ENCODE measurements around the gene PVRIG.
"Not testable (repeated sequence)": the region's sequence is repeated elsewhere in the genome, so short reads cannot be mapped to it uniquely, and the experiment has no call there.

The PVRIG gene

DNA sequence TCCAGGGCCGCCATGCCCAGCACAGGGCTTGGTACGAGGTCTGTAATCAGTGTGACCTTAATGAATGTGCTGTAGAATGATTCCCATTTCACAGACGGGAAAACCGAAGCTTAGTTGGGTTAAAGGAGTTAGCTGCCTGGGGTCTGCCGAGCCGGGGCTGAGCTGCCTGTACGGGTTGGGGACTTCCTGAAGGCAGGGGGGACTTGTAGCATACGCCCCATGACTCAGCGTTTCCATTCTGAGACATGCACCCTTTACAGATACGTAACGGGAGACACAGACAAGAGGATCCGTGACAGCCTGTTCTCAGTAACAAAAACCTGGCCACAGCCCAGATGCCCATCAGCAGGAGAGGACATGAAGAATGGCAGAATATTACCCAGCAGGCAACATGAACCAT, 23.6 kb downstream of the PVRIG start:
- not testable (repeated sequence) for DNase-seq

GRCh38 chr7:100244988-100245605, 25.3 kb downstream of the PVRIG start:
- DNase-seq: not testable (repeated sequence)

DNA sequence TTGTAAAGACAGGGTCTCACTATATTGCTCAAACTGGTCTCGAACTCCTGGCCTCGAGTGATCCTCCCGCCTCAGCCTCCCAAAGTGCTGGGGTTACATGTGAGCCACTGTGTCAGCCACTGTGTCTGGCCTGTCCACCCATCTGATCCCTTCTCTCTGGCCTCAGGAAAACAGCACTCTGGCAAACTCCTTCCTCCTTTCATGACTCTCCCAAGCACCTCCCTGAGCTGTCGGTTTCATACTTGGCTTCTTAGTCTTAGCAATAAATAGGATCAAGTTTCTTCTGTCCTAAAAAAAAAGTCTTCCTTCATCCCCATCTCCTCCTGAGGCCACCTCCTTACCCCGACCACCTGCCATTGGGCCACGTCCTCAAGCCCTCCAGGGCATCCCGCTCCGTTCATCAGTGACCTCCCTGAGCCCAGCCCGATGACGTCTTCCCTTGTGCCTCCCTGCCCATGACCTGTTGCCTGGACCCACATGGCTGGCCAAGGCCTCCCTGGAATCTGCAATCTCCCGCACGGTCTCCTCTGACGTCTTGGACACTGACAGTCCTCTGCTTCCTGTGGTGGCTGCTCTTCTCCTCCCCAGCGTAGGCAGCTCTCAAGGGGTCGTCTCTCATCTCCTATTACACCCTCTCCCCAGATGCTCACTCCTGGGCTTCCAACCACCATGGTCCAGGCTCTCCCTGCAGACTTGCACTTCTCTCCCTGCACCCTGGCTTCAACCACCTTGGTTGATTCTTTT, 26.5 kb downstream of the PVRIG start:
- DNase-seq: not testable (repeated sequence)

GRCh38 chr7:100246865-100247137, 27.1 kb downstream of the PVRIG start:
- not testable (repeated sequence) for DNase-seq

DNA sequence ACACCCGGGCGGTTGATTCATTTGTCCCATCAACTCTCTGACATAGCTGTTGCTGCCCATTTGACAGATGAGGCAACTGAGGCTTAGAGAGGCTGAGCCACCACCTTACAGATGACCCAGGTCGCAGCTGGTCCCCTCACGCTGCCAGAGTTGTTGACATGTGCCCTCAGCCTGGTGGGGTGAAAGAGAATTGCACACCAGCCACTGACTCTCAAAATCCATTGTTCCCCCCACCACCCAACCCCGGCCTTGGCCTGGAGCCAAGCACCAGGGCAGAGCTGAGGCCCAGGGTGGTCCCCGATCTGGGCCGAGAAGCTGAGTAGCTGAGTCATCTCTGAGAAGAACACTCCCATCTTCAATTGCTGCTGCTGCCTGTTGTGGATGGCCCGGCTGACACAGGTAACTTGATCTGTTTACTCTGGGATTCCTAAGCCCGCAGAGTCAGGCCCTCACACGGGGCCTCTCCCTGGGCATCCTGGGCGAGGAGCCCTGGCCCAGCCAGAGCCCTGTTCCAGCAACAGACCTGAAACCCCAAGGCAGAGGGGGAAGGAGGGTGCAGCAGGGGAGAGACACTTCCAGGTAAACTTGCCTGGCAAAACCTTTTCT, 27.5 kb downstream of the PVRIG start:
- peak; percentile 12 for DNase-seq

GRCh38 chr7:100248483-100248882, 28.7 kb downstream of the PVRIG start:
- no peak for DNase-seq

GRCh38 chr7:100257017-100257416, 37.3 kb downstream of the PVRIG start:
- DNase-seq: no peak

DNA sequence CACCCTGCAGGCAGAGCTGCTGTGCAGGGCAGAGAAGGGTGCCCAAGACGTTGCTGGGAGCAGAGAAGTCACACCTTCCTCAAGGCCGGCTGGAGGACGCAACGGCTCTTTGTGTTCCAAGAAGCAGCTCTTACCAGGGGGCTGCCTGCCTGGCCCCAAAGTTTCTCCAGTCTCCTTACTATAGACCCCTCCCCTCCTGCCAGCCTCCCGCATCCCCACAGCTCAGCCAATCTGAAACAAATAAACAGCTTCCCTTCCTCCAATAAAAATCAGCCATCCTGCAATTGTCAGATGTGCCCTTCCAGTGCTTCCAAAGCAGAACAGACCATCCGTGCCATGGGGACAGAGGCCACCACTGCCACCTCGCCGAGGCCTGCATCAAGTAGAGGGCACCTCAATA, 40.2 kb downstream of the PVRIG start:
- DNase-seq: not testable (repeated sequence)

DNA sequence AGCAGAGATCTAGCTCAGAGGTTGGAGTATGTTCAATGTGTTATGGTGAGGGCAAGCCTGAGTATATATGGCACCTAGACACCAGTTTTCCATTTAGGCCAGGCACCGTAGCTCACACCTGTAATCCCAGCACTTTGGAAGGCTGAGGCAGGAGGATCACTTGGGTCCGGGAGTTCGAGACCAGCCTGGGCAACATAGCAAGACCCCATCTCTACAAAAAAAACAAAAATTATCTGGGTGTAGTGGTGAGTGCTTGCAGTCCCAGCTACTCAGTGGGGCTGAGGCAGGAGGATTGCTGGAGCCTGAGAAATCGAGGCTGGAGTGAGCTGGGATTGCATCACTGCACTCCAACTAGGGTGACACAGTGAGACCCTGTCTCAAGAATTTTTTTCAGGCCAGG, 43.1 kb downstream of the PVRIG start:
- DNase-seq: not testable (repeated sequence)

DNA sequence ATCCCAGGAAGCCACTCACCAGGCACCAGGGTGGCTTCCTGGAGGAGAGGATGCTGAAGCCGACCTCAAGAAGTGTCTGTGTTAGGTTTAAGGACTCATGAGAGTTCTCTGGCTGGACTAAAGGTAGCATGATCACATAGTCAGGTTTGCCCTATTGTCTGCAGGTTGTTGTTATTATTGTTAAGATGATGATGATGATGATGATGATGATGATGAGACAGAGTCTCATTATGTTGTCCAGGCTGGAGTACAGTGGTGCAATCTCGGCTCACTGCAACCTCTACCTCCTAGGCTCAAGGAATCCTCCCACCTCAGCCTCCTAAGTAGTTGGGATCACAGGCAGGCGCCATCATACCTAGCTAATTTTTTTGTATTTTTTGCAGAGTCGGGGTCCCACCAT, 44.5 kb downstream of the PVRIG start:
- not testable (repeated sequence) for DNase-seq

GRCh38 chr7:100264669-100265165, 45.0 kb downstream of the PVRIG start:
- not testable (repeated sequence) for DNase-seq

DNA sequence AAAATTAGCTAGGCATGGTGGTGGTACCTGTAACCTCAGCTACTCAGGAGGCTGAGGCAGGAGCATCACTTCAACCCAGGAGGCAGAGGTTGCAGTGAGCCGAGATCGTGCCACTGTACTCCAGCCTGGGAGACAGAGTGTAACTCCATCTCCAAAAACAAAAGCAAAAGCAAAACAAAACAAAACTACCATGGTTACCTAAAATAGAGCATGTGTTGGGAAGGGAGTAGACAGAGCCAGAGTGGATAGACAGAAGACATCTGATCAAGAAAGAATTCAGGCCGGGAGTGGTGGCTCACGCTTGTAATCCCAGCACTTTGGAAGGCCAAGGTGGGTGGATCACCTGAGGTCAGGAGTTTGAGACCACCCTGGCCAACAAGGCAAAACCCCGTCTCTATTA, 46.1 kb downstream of the PVRIG start:
- DNase-seq: not testable (repeated sequence)

DNA sequence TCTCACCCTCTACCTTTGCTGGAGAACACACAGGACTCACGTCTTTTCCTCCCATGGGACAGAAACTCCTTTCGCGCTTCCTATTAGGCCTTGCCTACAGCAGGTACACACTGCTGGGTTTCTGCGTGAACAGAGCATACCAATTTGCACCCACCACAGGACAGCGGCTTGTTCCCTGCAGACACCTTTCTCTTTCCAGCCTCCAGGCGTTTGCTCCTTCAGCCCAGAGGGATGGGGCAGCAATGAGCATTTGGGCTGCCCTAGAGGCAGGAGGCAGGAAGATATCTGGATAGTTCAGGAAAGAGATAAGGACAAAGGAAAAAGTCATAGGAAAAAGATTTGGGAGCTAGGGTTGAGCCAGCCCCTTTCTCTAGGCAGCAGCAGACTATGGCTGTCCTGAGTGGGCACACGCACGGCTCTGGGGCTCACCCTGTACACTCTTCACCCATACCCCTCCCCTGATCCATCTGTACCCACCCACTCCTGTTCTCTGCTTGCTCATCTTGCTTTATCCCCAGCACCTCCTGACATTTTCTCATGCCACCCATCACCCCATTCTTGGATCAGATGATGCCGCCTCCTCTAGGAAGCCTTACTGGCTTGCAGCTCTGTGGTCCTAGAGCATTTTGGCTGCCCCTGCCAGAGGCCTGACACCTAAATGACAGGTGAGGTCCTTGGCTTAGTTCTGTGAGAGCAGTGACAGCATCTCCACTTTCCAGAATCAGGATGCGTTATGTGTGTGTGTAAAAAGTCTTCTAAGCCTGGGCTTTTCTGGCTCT, 47.0 kb downstream of the PVRIG start:
- no peak for DNase-seq

GRCh38 chr7:100267648-100268047, 47.9 kb downstream of the PVRIG start:
- no peak for DNase-seq

DNA sequence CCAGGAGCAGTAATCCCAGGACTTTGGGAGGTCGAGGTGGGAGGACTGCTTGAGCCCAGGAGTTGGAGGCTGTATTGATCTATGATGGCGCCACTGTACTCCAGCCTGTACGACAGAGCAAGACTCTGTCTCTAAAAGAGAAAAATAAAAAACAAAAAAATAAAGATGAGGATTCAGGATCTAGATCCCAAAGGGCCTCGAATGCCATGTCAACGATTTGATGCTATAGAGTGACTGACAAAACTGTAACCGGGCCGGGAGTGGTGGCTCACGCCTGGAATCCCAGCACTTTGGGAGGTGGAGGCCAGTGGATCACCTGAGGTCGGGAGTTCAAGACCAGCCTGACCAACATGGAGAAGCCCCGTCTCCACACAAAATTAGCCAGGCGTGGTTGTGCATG, 49.1 kb downstream of the PVRIG start:
- DNase-seq: not testable (repeated sequence)

- DNase-seq: not testable (repeated sequence)
Measured at GRCh38 chr7:100269306-100270045, 49.7 kb downstream of the PVRIG start.

DNA sequence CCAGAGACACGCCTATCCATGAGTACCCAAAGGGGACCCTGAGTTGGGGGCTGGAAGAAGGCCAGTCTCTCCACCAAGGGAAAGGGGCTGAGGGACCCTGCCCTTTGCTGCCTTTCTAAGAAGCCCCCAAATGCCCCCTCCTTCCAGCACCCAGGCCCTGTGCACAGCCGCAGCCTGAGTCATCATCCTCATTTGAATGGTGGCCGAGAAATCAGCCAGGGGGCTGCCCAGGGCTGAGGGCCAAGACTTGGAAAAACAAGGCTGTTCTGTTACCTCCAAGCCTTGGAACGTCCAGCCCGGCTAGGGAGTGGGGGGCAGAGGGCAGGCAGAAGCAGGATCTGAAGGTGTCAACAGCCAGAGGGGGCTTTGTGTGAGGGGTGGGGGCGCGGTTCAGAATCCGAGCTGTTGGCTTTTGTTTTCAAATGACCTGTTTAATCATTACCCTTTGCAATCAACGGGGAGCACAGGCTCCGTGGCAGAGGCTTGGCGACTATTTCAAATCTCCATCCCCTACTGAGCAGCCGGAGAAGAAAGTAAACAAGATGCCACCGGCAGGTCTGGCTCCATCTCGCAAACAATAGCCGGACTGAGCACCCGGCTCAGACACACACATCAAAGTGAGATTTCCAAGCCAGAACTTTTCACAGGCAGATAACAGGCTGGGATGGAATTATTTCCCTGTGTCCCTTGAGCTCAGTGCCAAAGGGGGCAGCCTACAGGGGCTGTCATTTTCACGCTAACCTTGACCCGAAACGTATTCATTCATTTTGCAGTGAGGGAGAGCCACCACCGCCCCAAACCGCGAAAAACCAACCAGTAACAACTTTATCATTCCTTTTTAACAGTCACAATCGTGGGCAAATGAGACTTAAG, 50.5 kb downstream of the PVRIG start:
- not testable (repeated sequence) for DNase-seq
